CD4-positive, alpha-beta T cell (primary cell): ENCODE data around the gene NINJ1. TPM values are rescaled to one million over a fixed set of nuclear protein-coding genes. Genes with fewer than 3 reads are reported as not detected.

Source experiments
- ATAC-seq: fragments of 200-7000 bp; cut with Tn5 transposase; one replicate; pipeline ENCODE4 v1.10.0; 2022; ENCODE audit warnings: mild to moderate bottlenecking; ENCODE audit not compliant: poor library complexity
- CTCF ChIA-PET: fragments of 350-600 bp; sonication (Branson Sonifier 250); formaldehyde crosslinking; loops from one replicate; lab custom pipeline; 2021; ENCODE audit warnings: antibody characterized with exemption, inconsistent platforms; lab: Charles Lee
- POLR2A ChIA-PET: fragments of 350-600 bp; sonication (Branson Sonifier 250); formaldehyde crosslinking; loops from one replicate; lab custom pipeline; 2021; ENCODE audit warnings: antibody characterized with exemption, inconsistent platforms; lab: Charles Lee
- DNase-seq, 14 experiments: peaks; one replicate each; pipeline ENCODE4 v3.0.0-alpha.2; 2013 to 2020; ENCODE audit warnings: mixed read lengths in 2 of 14
- H3K27ac ChIP-seq, 2 donors: one replicate each; pipeline versions ENCODE4 v1.5.1 to v1.7.0; 2013; ENCODE audit warnings: low read length in 2 of 2, low read depth in 1 of 2, mild to moderate bottlenecking in 1 of 2
- H3K27me3 ChIP-seq, 2 experiments: 1 replicate in 1 of 2; 2 replicates in 1 of 2; pipeline versions ENCODE4 v1.6.1 to v1.7.0; 2013; ENCODE audit warnings: low read length in 2 of 2, control low read depth in 1 of 2, mild to moderate bottlenecking in 1 of 2, moderate library complexity in 1 of 2; ENCODE audit not compliant: insufficient read depth in 2 of 2, control insufficient read depth in 1 of 2
- H3K36me3 ChIP-seq: one replicate; pipeline ENCODE4 v1.6.1; 2013; ENCODE audit warnings: low read length, control low read depth; ENCODE audit not compliant: insufficient read depth
- H3K4me1 ChIP-seq: one replicate; pipeline ENCODE4 v1.6.1; 2013; ENCODE audit warnings: low read length, control low read depth; ENCODE audit not compliant: insufficient read depth
- H3K4me3 ChIP-seq: one replicate; pipeline ENCODE4 v1.5.1; 2013; ENCODE audit warnings: mild to moderate bottlenecking, low read length, moderate library complexity
- H3K9me3 ChIP-seq, 2 experiments: 1 replicate in 1 of 2; 2 replicates in 1 of 2; pipeline versions ENCODE4 v1.6.1 to v1.7.0; 2013; ENCODE audit warnings: low read length in 2 of 2, mild to moderate bottlenecking in 2 of 2, control low read depth in 1 of 2, moderate library complexity in 1 of 2; ENCODE audit not compliant: control insufficient read depth in 1 of 2, insufficient read depth in 1 of 2
- H3K27ac Mint-ChIP-seq: one replicate; pipeline ENCODE4 v1.8.0; 2020; ENCODE audit warnings: mixed read lengths
- H3K27me3 Mint-ChIP-seq: one replicate; pipeline ENCODE4 v1.8.0; 2021; ENCODE audit warnings: mixed read lengths
- H3K36me3 Mint-ChIP-seq: one replicate; pipeline ENCODE4 v1.8.0; 2021; ENCODE audit warnings: low read depth, mixed read lengths
- H3K4me1 Mint-ChIP-seq: one replicate; pipeline ENCODE4 v1.8.0; 2021; ENCODE audit warnings: low read depth, mixed read lengths
- H3K4me3 Mint-ChIP-seq: one replicate; pipeline ENCODE4 v1.8.0; 2020; ENCODE audit warnings: mild to moderate bottlenecking, mixed read lengths
- H3K9me3 Mint-ChIP-seq: one replicate; pipeline ENCODE4 v1.8.0; 2020; ENCODE audit warnings: mixed read lengths
- CTCF ChIP-seq: fragments of 200-600 bp; IDR thresholded peaks from one replicate; pipeline ENCODE4 v1.8.0; 2022; ENCODE audit warnings: antibody characterized with exemption, mild to moderate bottlenecking
- intact Hi-C, 2 experiments: fragments of 100-400 bp; cut with DNase I in 1 of 2; cut with micrococcal nuclease in 1 of 2; formaldehyde crosslinking; loops; one replicate each; pipeline versions ENCODE4 v1.15.1 to v1.9.0; 2023 to 2025; cut with DNase I, micrococcal nuclease
- total RNA-seq, 174 experiments: library from RNA in 2 of 174; stranded (reverse) in 2 of 174; gene quantifications; one replicate each; pipeline ENCODE4 v1.2.3 and lab custom pipeline; 2021 to 2026

The NINJ1 gene
- total RNA-seq, 2 experiments from 2014 or later, result 87.8 to 87.9 TPM

GRCh38 chr9:93123561-93124283 lies 10.3 kb downstream of the NINJ1 start:
- ATAC-seq (no peak), DNase-seq (peak in 3 of 14 experiments; percentile 3 to 32 (median 27))
- no peaks in the 10 kb centered on the region for H3K27me3 Mint-ChIP-seq
- no peak overlapping the region for H3K27ac ChIP-seq
- ChIA-PET POLR2A (interaction anchor here (1.6 kb wide), 1 partner anchor 10 kb away, joined by 5 read pairs; the partner anchor contains the start of gene NINJ1), CTCF (no interaction called here)
- no peak overlapping the region for H3K4me3 ChIP-seq
- peaks cover 65% of the 10 kb centered on the region for H3K4me1 ChIP-seq
- intact Hi-C loops, result no loop called here
- peaks cover 23% of the 10 kb centered on the region for H3K36me3 ChIP-seq
- peak overlapping the region; percentile 81 for H3K27ac Mint-ChIP-seq
- H3K4me3 Mint-ChIP-seq, result no peak overlapping the region
- no peaks in the 10 kb centered on the region for H3K9me3 ChIP-seq
- H3K4me1 Mint-ChIP-seq, result peaks cover 51% of the 10 kb centered on the region
- no peaks in the 10 kb centered on the region for H3K9me3 Mint-ChIP-seq
- TF ChIP-seq CTCF, result no peak
- no peaks in the 10 kb centered on the region for H3K27me3 ChIP-seq
- H3K36me3 Mint-ChIP-seq, result peaks cover 59% of the 10 kb centered on the region

- H3K4me3 Mint-ChIP-seq, result no peak overlapping the region
- ATAC-seq (no peak), DNase-seq (peak in 2 of 14 experiments; percentile 2 to 27)
- peak overlapping the region; percentile 81 for H3K27ac Mint-ChIP-seq
- ChIA-PET CTCF (no interaction called here), POLR2A (interaction anchor here (0.8 kb wide), 1 partner anchor 8 kb away, joined by 3 read pairs; no protein-coding TSS in a partner anchor)
- TF ChIP-seq CTCF, result no peak
- no peaks in the 10 kb centered on the region for H3K9me3 Mint-ChIP-seq
- Histone ChIP-seq H3K27me3 (no peaks in the 10 kb centered on the region), H3K36me3 (peaks cover 23% of the 10 kb centered on the region), H3K4me1 (peaks cover 56% of the 10 kb centered on the region), H3K9me3 (no peaks in the 10 kb centered on the region), H3K4me3 (no peak overlapping the region), H3K27ac (no peak overlapping the region)
- H3K27me3 Mint-ChIP-seq, result no peaks in the 10 kb centered on the region
- peaks cover 49% of the 10 kb centered on the region for H3K4me1 Mint-ChIP-seq
- peaks cover 59% of the 10 kb centered on the region for H3K36me3 Mint-ChIP-seq
- intact Hi-C loops, result no loop called here
Observed at GRCh38 chr9:93122721-93123221, 11.3 kb downstream of the NINJ1 start.

- ChIA-PET POLR2A (no interaction called here), CTCF (no interaction called here)
- Mint-ChIP-seq H3K4me1 (peaks cover 37% of the 10 kb centered on the region), H3K9me3 (no peaks in the 10 kb centered on the region), H3K27ac (peak overlapping the region; percentile 58), H3K4me3 (peak overlapping the region; percentile 38), H3K36me3 (peaks cover 59% of the 10 kb centered on the region), H3K27me3 (no peaks in the 10 kb centered on the region)
- TF ChIP-seq CTCF, result no peak
- intact Hi-C loops, result no loop called here
- peak in 2 of 14 experiments; percentile 2 for DNase-seq
- ATAC-seq, result no peak
- Histone ChIP-seq H3K9me3 (no peaks in the 10 kb centered on the region), H3K27ac (no peak overlapping the region), H3K4me1 (peaks cover 44% of the 10 kb centered on the region), H3K27me3 (no peaks in the 10 kb centered on the region), H3K4me3 (no peak overlapping the region), H3K36me3 (peaks cover 23% of the 10 kb centered on the region)
Observed at GRCh38 chr9:93121316-93122241, 12.5 kb downstream of the NINJ1 start.
